GM23338 (cell line): Measurements from ENCODE around the gene PRKCH. TPM values are rescaled to one million over a fixed set of nuclear protein-coding genes. Genes with fewer than 3 reads are reported as not detected.

Experiments
- ATAC-seq: fragments of 200-7000 bp; cut with Tn5 transposase; 3 replicates; pipeline ENCODE4 v1.9.1; 2020
- DNase-seq: peaks from one replicate; pipeline ENCODE4 v3.0.0-alpha.2; 2015; ENCODE audit warnings: low spot score
- H2AFZ ChIP-seq: fragments of 200-600 bp; sonication (generic); 2 replicates; pipeline ENCODE4 v1.8.0; 2016; ENCODE audit warnings: antibody characterized with exemption, mild to moderate bottlenecking, moderate library complexity
- H3F3A ChIP-seq: fragments of 200-600 bp; sonication (generic); replicated peaks from 2 replicates; pipeline ENCODE4 v1.8.0; 2017; ENCODE audit warnings: antibody characterized with exemption, mixed run types, low read depth
- H3K27ac ChIP-seq: fragments of 200-600 bp; sonication (generic); 2 replicates; pipeline ENCODE4 v1.6.1; 2016; ENCODE audit warnings: low read depth
- H3K27me3 ChIP-seq: fragments of 200-600 bp; sonication (generic); 2 replicates; pipeline ENCODE4 v1.8.0; 2016; ENCODE audit warnings: mild to moderate bottlenecking, mixed run types, moderate library complexity; ENCODE audit not compliant: insufficient read depth
- H3K36me3 ChIP-seq: fragments of 200-600 bp; sonication (generic); 2 replicates; pipeline ENCODE4 v1.8.0; 2016; ENCODE audit warnings: mild to moderate bottlenecking; ENCODE audit not compliant: insufficient read depth
- H3K4me1 ChIP-seq: fragments of 200-600 bp; sonication (generic); 2 replicates; pipeline ENCODE4 v1.8.0; 2016; ENCODE audit warnings: mild to moderate bottlenecking, moderate library complexity; ENCODE audit not compliant: insufficient read depth
- H3K4me2 ChIP-seq: fragments of 200-600 bp; sonication (generic); 2 replicates; pipeline ENCODE4 v1.7.1; 2017; ENCODE audit warnings: mixed run types
- H3K4me3 ChIP-seq: fragments of 200-600 bp; sonication (generic); 2 replicates; pipeline ENCODE4 v1.6.1; 2016; ENCODE audit warnings: mixed run types
- H3K79me2 ChIP-seq: fragments of 200-600 bp; sonication (generic); replicated peaks from 2 replicates; pipeline ENCODE4 v1.8.0; 2017; ENCODE audit warnings: mild to moderate bottlenecking; ENCODE audit not compliant: insufficient read depth
- H3K9me2 ChIP-seq: fragments of 200-600 bp; sonication (generic); 2 replicates; pipeline ENCODE4 v1.8.0; 2017; ENCODE audit not compliant: insufficient read depth
- H4K20me1 ChIP-seq: fragments of 200-600 bp; sonication (generic); replicated peaks from 2 replicates; pipeline ENCODE4 v1.8.0; 2017; ENCODE audit warnings: mild to moderate bottlenecking; ENCODE audit not compliant: insufficient read depth
- H3K27ac Mint-ChIP-seq: 2 replicates; pipeline ENCODE4 v1.8.0; 2020; ENCODE audit warnings: inconsistent platforms, mild to moderate bottlenecking, moderate library complexity, mixed read lengths
- H3K27me3 Mint-ChIP-seq: 3 replicates; pipeline ENCODE4 v1.8.0; 2022; ENCODE audit warnings: low read depth, mild to moderate bottlenecking, moderate library complexity, mixed read lengths, inconsistent platforms; ENCODE audit not compliant: insufficient read depth, poor library complexity
- H3K36me3 Mint-ChIP-seq: 3 replicates; pipeline ENCODE4 v1.8.0; 2021; ENCODE audit warnings: low read depth, mild to moderate bottlenecking, inconsistent platforms, moderate library complexity, mixed read lengths
- H3K4me1 Mint-ChIP-seq: 3 replicates; pipeline ENCODE4 v1.8.0; 2020; ENCODE audit warnings: mild to moderate bottlenecking, inconsistent platforms, mixed read lengths
- H3K4me3 Mint-ChIP-seq: 3 replicates; pipeline ENCODE4 v1.8.0; 2021; ENCODE audit warnings: moderate library complexity, mild to moderate bottlenecking, inconsistent platforms, mixed read lengths
- H3K9me3 Mint-ChIP-seq: 3 replicates; pipeline ENCODE4 v1.8.0; 2020; ENCODE audit warnings: moderate library complexity, mild to moderate bottlenecking, inconsistent platforms, mixed read lengths
- CREB1 ChIP-seq: fragments of 250-450 bp; sonication (Bioruptor Pico); IDR thresholded peaks from 2 replicates; pipeline ENCODE4 v1.5.0; 2020; ENCODE audit warnings: low read depth, mild to moderate bottlenecking, moderate library complexity
- EZH2 ChIP-seq: fragments of 200-600 bp; sonication (generic); IDR thresholded peaks from one replicate; pipeline ENCODE4 v1.8.0; 2017; ENCODE audit warnings: antibody characterized with exemption, mild to moderate bottlenecking, low read depth; ENCODE audit not compliant: unreplicated experiment
- EZH2phosphoT487 ChIP-seq: fragments of 200-600 bp; sonication (generic); IDR thresholded peaks from one replicate; pipeline ENCODE4 v1.8.1; 2018; ENCODE audit warnings: antibody characterized with exemption; ENCODE audit not compliant: unreplicated experiment
- JUNB ChIP-seq: IDR thresholded peaks from one replicate; pipeline ENCODE4 v1.6.1; 2016; ENCODE audit warnings: antibody characterized with exemption; ENCODE audit not compliant: unreplicated experiment
- POLR2AphosphoS5 ChIP-seq: IDR thresholded peaks from 2 replicates; pipeline ENCODE4 v1.6.1; 2016; ENCODE audit warnings: antibody characterized with exemption, low read depth
- STAT1 ChIP-seq: IDR thresholded peaks from one replicate; pipeline ENCODE4 v1.6.1; 2016; ENCODE audit warnings: antibody characterized with exemption; ENCODE audit not compliant: unreplicated experiment
- ZNF114 ChIP-seq: fragments of 250-450 bp; sonication (Bioruptor Pico); IDR thresholded peaks from 2 replicates; pipeline ENCODE4 v1.5.0; 2020; ENCODE audit warnings: mild to moderate bottlenecking, moderate library complexity
- ZNF331 ChIP-seq: fragments of 250-450 bp; sonication (Bioruptor Pico); IDR thresholded peaks from 2 replicates; pipeline ENCODE4 v1.5.0; 2020; ENCODE audit warnings: low read depth, mild to moderate bottlenecking, moderate library complexity
- polyA plus RNA-seq: library from polyadenylated mRNA; unstranded; fragments of >200 nt; fragmentation: Nextera tagmentation; extraction: Ambion mirVana; gene quantifications from 2 replicates; pipeline ENCODE4 v1.2.1, GENCODE V29; 2016
- total RNA-seq: library from RNA; depleted of rRNA; stranded (reverse); fragments of >200 nt; shearing (Covaris generic); gene quantifications from 2 replicates; pipeline ENCODE4 v1.2.3, GENCODE V29; 2014
- TF ChIP-seq, protein P1 (sequence below): IDR thresholded peaks from one replicate; pipeline ENCODE4 v1.6.1; 2018; ENCODE audit warnings: antibody characterized with exemption; ENCODE audit not compliant: unreplicated experiment
- TF ChIP-seq, protein P2 (sequence below), 2 experiments: fragments of 200-600 bp in 1 of 2; sonication (generic) in 1 of 2; conservative IDR thresholded peaks; 2 replicates each; pipeline versions ENCODE4 v1.5.1 to v1.6.1; 2016 to 2017; ENCODE audit warnings: antibody characterized with exemption in 2 of 2, low read depth in 2 of 2, mild to moderate bottlenecking in 2 of 2, moderate library complexity in 1 of 2

Gene PRKCH
- total and polyA plus RNA-seq, 2 experiments from 2014 or later = 5.4 to 10.1 TPM

DNA sequence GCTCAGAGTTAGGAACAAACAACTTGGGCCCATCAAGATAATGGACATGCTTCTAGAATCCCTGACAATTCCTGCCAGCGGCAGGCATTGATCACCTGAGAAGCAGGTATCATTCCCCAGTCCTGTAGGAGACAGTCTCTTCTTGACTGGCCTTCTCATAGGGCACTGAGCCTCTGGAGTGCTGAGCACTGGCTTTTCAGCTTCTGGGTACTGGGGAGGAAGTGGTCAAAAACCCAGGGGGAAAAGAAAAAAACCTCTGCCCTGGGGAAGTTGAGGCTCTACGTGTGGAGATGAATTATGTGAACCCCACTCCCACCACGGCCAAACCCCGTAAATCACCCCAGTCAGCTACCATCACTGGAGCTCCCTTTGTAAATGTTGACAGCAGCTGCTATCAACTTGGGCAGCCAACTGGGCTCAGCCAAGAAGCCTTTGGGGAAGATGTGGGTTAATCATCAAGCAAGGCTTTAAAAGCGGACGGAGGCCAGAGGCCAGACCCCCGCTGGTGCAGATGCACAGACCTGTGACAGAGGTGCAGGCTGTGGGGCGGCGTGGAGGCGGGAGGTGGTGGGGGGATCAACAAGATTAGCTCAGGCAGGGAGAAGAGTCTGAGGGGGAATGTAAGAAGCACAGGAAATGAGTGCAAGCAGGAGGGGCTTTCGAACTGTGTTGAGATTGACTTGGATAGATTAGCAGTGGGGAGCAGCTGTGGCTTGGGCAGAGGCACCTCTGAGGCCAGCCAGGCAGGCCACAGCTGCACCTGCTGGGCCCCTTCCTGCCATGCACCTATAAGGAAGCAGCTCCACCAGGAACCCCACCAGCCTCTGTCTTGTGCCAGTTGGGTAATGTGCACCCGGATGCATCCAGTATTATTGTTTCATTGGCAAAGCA lies 268.6 kb downstream of the PRKCH start:
- DNase-seq = no peak

More for the DNA sequence above, 268.6 kb downstream of the PRKCH start:
- TF ChIP-seq EZH2 = no peak
- TF ChIP-seq ZNF331 (CRISPR knock-in tag) = no peak
- TF ChIP-seq EZH2phosphoT487 = no peak
- TF ChIP-seq, protein P1, sequence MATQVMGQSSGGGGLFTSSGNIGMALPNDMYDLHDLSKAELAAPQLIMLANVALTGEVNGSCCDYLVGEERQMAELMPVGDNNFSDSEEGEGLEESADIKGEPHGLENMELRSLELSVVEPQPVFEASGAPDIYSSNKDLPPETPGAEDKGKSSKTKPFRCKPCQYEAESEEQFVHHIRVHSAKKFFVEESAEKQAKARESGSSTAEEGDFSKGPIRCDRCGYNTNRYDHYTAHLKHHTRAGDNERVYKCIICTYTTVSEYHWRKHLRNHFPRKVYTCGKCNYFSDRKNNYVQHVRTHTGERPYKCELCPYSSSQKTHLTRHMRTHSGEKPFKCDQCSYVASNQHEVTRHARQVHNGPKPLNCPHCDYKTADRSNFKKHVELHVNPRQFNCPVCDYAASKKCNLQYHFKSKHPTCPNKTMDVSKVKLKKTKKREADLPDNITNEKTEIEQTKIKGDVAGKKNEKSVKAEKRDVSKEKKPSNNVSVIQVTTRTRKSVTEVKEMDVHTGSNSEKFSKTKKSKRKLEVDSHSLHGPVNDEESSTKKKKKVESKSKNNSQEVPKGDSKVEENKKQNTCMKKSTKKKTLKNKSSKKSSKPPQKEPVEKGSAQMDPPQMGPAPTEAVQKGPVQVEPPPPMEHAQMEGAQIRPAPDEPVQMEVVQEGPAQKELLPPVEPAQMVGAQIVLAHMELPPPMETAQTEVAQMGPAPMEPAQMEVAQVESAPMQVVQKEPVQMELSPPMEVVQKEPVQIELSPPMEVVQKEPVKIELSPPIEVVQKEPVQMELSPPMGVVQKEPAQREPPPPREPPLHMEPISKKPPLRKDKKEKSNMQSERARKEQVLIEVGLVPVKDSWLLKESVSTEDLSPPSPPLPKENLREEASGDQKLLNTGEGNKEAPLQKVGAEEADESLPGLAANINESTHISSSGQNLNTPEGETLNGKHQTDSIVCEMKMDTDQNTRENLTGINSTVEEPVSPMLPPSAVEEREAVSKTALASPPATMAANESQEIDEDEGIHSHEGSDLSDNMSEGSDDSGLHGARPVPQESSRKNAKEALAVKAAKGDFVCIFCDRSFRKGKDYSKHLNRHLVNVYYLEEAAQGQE = no peak
- no peak for TF ChIP-seq JUNB
- TF ChIP-seq CREB1 (CRISPR knock-in tag) = no peak
- TF ChIP-seq POLR2AphosphoS5 = no peak
- no peak for TF ChIP-seq ZNF114
- TF ChIP-seq, protein P2, sequence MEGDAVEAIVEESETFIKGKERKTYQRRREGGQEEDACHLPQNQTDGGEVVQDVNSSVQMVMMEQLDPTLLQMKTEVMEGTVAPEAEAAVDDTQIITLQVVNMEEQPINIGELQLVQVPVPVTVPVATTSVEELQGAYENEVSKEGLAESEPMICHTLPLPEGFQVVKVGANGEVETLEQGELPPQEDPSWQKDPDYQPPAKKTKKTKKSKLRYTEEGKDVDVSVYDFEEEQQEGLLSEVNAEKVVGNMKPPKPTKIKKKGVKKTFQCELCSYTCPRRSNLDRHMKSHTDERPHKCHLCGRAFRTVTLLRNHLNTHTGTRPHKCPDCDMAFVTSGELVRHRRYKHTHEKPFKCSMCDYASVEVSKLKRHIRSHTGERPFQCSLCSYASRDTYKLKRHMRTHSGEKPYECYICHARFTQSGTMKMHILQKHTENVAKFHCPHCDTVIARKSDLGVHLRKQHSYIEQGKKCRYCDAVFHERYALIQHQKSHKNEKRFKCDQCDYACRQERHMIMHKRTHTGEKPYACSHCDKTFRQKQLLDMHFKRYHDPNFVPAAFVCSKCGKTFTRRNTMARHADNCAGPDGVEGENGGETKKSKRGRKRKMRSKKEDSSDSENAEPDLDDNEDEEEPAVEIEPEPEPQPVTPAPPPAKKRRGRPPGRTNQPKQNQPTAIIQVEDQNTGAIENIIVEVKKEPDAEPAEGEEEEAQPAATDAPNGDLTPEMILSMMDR (conservative IDR thresholded peaks at IDR 0.05; ENCODE audit: low read depth in 2 of 2) = no peak
- no peak for TF ChIP-seq STAT1
- H2AFZ ChIP-seq = peak overlapping the region; percentile 43; the same call in 1 of the 2 replicates
- Mint-ChIP-seq H3K4me1 (peaks cover 14% of the 10 kb centered on the region), H3K36me3 (no peaks in the 10 kb centered on the region), H3K27ac (no peak overlapping the region), H3K4me3 (no peak overlapping the region), H3K9me3 (no peaks in the 10 kb centered on the region; the same call in 2 of the 3 replicates), H3K27me3 (no peaks in the 10 kb centered on the region)
- H3K27ac ChIP-seq = no peak overlapping the region
- no peaks in the 10 kb centered on the region for H3K79me2 ChIP-seq
- no peaks in the 10 kb centered on the region for H4K20me1 ChIP-seq
- H3F3A ChIP-seq = no peaks in the 10 kb centered on the region
- ATAC-seq = peak; percentile 34; the same call in 2 of the 3 replicates
- no peaks in the 10 kb centered on the region for H3K36me3 ChIP-seq
- H3K4me1 ChIP-seq = no peaks in the 10 kb centered on the region
- H3K4me3 ChIP-seq = no peak overlapping the region
- no peaks in the 10 kb centered on the region for H3K9me2 ChIP-seq
- H3K4me2 ChIP-seq = no peak overlapping the region
- no peaks in the 10 kb centered on the region for H3K27me3 ChIP-seq
